NCI-H748 treated with DMSO at 0.1 percent for 48 hours (cell line): ENCODE measurements around the gene ICAM1.

Source experiments
- DNase-seq: peaks from one replicate; lab custom pipeline; 2025; lab: John Stamatoyannopoulos, UW

The ICAM1 gene

DNA sequence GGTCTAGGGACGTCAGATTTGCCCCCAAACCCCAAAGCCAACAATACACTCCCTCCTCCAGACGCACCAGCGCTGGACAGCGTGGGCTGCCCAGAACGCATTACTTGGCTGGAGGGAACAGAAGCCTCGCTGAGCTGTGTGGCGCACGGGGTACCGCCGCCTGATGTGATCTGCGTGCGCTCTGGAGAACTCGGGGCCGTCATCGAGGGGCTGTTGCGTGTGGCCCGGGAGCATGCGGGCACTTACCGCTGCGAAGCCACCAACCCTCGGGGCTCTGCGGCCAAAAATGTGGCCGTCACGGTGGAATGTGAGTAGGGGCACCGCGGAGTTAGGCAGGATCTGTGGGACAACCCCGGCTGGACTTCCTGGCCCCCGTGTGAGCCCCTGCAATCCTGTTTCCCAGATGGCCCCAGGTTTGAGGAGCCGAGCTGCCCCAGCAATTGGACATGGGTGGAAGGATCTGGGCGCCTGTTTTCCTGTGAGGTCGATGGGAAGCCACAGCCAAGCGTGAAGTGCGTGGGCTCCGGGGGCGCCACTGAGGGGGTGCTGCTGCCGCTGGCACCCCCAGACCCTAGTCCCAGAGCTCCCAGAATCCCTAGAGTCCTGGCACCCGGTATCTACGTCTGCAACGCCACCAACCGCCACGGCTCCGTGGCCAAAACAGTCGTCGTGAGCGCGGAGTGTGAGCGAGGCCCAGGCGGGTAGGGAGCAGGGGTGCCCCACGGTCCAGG is 22.9 kb downstream of the ICAM1 start:
- DNase-seq, result no peak

DNA sequence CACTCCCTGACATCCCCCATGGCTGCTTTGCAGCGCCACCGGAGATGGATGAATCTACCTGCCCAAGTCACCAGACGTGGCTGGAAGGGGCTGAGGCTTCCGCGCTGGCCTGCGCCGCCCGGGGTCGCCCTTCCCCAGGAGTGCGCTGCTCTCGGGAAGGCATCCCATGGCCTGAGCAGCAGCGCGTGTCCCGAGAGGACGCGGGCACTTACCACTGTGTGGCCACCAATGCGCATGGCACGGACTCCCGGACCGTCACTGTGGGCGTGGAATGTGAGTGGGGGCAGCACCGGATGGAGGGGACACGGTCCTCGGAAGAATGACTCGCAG is 23.4 kb downstream of the ICAM1 start:
- no peak for DNase-seq

DNA sequence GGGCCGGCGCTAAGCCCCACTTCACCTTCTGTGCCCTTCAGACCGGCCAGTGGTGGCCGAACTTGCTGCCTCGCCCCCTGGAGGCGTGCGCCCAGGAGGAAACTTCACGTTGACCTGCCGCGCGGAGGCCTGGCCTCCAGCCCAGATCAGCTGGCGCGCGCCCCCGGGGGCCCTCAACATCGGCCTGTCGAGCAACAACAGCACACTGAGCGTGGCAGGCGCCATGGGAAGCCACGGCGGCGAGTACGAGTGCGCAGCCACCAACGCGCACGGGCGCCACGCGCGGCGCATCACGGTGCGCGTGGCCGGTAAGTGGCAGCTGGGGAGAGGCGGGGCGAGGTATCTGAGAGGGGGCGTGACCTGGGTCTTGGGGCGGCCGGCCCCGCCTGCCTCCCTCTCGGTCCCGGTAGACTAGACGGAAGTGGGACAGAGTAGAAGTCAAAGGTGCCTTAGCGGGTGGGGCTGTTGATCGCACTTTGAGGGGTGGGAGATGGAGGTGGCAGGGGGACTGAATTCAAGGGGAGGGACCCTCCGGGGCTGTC is 24.5 kb downstream of the ICAM1 start:
- DNase-seq, result no peak

DNA sequence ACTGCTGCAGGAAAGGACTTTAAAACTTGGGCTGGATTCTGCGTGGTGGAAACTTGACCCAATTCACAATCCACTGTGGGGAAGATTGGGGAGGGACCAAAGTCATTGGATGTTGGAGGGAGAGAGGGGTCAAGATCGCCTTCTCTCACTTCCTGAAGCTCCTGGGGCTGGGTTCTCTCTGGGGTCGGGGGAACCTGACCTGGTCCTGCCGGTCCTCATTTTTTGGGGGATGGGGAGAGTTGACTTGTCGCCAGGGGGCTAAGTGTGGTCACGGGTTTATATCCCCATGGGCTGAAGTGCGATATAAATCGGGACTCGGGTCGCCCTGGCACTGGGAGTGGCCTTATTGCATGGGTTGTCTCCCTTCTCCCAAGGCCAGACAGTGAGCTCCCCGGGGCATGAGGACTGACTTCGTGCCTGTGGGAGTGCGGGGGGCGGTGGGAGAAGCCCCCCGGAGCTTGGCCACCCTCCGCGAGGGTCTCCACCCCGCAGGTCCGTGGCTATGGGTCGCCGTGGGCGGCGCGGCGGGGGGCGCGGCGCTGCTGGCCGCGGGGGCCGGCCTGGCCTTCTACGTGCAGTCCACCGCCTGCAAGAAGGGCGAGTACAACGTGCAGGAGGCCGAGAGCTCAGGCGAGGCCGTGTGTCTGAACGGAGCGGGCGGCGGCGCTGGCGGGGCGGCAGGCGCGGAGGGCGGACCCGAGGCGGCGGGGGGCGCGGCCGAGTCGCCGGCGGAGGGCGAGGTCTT is 25.1 kb downstream of the ICAM1 start:
- DNase-seq, result no peak

DNA sequence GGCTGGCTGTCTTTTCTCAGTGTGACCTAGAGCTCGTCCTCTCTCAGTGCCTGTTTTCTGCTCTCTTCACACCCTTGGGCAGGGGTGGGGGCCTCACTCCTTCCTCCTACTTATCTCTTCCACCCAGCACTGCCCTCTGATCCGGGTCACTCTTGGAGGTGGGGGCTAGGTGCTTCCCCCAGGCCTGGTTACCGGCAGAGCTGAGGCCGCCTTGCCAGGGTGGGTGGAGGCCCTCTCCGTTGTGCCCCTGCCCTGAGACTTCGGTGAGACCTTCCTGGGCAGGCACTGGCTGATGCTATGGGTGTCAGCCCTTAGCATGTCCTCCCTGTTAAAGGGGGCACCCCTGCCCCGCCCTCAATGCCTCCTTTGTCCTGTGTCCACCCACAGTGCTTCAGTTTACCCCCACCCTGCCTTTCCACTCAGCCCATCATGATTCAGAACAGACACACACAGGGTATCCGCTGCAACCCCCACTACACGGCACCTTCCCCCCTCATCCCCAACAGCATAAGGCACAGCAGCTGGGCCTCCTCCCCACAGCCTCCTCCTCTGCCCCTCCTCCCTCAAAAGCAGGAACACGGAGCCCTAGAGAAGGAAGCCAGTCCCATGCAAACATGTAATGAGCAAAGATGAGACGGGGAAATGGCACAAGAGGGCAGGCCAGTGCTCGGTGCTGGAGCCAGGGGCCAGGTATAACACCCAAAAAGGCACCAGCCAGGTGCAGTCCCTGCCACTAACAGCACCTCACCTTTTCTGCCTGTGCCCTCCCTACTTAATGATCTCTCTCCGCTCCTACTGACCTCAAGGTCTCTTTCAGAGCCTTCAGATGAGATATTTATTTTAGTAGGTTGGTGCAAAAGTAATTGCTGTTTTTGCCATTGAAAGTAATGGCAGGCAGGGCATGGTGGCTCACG is 28.9 kb downstream of the ICAM1 start:
- DNase-seq, result no peak

DNA sequence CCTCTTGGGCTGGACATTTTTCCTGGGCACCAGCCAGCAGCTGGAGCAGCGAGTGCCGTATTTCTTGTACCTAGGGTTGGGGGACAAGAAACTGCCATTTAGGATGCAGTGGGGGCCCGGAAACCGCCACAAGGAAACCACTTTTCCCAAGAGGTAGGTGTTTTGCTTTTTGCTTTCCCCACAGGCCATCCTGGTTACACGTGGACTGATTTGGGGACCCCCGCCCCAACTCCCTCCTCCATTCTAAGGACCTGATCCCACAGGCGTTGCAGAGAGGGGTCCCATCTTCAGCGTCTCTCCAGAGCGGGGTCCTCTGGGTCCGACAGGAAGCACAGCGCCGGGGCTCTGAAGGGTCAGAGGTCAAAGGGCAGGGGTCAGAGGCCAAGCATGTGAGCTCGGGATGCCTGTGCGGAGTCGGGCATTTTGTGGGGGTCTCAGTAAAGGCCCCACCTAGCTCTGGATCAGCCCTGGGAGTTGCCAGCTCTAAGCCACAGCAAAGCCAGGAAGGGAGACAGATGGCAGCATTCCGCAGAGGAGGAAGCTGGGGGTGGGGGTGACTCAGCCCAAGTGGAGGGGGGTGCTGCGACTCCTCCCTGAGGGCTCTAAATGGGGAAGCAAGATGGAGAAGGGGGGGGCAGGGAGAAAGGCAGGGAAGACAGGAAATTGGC is 34.4 kb downstream of the ICAM1 start:
- DNase-seq, result no peak

DNA sequence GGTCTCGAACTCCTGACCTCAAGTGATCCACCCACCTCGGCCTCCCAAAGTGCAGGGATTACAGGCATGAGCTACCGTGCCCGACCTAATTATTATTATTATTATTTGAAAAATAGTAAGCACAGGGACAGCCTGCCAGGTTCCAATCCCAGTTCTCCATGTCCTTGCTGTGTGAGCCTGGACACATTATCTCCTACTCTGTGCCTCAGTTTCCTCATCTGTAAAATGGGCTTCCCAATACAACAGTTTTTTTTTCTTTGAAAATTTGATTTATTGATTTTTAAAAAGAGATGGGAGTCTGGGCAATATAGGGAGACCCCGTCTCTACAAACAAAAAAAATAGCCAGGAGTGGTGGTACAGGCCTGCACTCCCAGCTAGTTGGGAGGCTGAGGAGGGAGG is 35.4 kb downstream of the ICAM1 start:
- no peak for DNase-seq

DNA sequence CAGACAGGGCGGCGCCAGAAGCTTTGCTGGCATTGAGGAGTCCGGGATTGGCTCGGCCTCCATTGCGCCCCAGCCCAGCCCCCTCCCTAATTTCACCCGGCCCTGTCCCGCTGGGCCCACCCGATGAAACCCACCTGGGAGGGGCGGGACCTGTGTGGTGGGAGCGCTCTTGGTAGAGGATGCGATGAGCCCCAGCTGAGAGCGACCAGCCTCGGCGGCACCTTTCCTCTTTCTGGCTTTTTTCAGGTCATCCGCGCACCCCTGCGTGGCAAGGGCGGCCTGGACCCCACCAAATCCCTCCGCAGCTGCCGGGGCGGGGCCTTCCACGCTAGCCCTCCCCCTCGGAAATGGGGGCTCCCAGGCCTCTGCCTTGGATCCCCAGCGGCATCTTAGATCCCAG is 38.5 kb downstream of the ICAM1 start, which contains the start of gene ZGLP1:
Gene ZGLP1, minus strand, starts transcription at position 393 of the 400 bp plus-strand sequence.
- no peak for DNase-seq

DNA sequence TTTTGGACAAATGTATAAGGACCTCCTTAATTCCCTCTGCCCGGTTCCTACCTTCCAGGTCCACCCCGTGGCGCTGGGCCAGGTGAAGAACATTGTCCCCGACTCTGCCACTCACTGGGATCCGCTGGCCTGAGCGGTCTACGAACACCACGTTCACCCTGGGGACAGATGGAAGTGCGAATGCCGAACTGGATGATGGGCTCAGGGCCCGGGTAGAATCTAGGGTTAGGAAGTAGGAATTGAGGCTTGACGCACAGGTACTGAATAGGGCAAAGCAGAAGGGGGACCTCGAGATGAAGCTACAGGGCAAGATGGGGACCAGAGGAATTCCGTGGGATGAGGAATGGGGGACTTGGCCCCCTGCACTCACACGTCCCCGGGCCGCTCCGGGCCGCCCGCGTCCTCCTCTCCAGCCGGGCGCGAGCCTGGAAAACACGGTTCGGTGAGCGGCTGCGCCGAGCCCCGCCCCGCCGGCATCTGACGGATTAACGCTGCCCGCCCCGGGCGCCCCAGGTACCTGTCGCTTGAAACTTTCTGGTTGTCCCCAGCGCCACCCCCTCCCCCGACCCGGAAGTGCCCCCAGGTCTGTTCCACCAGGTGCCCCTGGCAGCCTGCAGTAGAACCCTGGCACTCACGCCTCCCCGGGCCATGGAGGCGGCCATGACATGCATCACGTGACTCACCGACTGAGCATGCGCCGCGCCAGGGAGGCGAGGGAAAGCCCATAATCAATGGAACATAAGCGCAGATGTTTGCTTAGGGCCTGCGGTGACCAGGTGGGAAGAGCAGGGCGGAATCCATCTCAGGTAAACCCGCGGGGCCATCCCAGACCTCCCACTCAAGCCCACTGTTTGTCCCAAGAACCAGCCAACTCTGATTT is 44.7 kb downstream of the ICAM1 start, which contains the start of gene FDX2:
Gene FDX2, minus strand, starts transcription at position 681 of the 880 bp plus-strand sequence. Its CDS starts 19 bp downstream, at position 662.
- peak; percentile 61 for DNase-seq

DNA sequence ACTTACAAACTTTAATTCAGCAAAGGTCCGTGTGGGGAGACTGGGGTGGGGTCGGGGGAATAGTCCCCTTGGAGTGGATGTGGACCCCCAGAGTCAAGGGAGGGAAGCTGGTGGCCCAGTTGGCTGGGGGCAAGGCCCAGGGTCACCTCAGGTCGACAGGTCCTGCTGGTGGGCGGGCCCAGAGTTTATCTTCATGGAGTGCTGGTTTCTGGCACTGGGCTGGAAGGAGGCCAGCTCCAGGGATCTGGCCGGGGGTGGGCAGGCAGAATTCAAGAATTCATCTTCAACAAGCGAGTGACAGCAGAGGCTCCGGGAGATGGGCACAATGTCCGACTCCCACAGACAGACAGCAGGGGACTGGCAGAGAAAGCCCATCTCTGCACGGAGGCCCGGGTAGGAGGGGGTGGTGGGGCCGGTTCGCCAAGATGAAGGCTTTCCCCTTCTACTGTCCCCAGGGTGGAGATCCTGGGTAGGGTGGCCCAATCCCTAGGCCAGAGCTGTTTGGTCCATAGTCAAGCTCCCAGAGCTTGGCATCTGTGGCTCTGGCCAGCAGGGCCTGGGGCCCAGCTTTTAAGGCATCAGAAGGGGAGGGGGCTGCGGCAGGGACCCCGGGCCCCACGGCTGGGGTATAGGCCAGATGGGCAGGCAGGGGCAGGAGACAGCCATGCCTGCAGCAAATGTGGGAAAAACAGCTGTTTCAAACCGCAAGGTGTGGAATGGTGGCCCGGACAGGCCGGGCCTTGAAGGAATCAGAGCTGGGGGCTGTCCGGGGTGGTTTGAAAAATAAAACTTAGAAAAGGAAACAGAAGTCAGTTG is 45.5 kb downstream of the ICAM1 start:
- no peak for DNase-seq

DNA sequence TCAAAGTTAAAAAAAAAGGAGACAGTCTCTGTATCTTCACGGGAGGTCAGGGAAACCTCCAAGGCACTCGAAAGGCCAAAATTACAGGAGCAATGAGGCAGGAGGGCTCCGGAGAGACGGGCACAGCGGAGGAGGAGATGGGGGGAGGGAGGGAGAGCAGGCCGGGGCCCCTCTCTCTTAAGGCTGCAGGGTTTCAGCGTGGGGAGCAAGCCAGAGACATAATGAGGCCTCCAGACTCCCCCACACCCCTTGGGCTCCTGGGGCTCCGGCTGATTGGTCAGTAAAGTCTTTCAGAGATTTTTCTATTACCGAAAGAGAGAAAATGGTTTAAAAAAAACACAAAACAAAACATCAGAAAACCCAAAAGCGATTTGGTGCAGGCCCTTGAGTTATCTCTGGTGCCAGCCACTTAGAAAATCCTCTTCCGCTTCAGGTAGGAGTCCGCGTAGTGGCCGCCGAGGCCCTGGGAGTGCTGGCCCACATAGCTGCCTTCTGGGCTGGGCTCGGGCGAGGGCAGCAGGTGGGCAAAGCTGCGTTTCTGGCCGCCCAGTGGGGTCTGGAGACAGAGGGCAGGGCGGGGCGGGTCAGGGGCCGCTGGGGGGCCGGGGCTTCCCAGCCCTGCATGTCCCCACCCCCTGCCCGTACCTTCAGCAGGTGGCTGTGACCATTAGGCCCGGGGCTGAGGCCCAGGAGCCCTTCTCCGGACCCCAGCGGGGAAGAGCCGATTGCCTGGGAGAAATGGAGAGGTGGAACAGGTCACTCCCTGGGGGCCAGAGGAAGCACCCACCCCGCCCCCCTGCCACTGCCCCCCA is 46.3 kb downstream of the ICAM1 start:
- DNase-seq, result no peak

DNA sequence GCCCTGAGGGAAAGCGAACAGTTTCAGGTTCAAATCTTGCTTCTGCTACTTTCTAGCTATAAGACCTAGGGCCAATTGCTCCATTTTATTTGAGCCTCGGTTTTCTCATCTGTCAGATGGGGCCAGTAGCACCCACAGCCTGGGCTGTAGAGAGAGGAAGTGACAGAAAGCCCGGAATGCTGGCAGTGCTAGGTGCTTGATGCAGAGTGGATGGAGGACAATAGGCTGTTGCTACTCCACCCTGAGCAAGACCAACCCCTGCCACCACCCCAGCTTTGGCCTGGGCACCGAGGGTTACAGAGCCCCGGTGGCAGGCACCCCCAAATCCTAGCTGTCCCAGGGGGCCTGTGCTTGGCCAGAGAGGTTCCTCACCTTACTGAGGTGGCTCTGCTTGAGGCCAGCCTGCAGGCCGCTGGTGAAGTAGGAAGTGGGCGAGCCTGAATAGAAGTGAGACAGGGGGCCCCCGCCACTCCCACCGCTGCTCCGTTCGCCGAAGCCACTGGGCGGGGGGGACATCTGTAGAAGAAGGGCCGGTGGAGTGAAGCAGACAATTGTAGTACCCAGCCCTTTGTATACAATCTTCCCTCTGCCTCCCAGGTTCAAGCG is 47.0 kb downstream of the ICAM1 start:
- no peak for DNase-seq

DNA sequence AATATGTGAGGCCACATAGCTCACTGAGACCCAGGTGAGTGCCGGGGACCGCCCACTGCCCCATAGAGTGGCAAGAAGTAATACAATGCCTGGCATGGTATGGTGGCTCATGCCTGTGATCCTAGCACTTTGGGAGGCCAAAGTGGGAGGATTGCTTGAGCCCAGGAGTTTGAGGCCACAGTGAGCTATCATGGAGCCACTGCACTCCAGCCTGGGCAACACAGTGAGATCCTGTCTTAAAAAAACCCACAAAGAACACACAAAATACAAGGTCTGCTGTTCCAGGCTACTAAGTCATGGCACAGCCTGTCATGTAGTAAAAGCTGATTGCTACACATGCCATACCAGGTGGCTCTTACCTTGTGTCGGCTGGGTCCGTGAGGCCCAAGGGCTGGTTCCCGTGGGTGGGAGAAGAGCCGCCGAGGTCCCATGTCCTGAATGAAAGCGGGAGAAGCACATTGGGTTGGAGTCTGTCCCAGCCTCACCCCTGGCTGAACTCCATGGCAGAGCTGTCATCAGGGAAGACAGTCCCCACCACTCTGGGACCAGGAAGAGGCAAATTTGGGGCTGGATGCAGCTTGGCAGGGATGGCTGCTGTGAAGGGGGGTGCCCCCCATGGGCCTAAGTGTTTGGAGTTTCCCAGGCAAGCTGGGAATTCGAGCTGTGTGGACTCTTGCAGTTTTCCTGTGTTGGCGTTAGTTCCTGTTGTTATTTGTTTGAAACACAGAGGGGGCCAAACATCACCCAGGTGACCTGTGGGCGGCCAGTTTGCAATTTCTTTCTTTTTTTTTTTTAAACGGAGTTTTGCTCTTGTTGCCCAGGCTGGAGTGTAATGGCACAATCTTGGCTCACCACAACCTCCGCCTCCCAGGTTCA is 48.1 kb downstream of the ICAM1 start:
- DNase-seq, result no peak

DNA sequence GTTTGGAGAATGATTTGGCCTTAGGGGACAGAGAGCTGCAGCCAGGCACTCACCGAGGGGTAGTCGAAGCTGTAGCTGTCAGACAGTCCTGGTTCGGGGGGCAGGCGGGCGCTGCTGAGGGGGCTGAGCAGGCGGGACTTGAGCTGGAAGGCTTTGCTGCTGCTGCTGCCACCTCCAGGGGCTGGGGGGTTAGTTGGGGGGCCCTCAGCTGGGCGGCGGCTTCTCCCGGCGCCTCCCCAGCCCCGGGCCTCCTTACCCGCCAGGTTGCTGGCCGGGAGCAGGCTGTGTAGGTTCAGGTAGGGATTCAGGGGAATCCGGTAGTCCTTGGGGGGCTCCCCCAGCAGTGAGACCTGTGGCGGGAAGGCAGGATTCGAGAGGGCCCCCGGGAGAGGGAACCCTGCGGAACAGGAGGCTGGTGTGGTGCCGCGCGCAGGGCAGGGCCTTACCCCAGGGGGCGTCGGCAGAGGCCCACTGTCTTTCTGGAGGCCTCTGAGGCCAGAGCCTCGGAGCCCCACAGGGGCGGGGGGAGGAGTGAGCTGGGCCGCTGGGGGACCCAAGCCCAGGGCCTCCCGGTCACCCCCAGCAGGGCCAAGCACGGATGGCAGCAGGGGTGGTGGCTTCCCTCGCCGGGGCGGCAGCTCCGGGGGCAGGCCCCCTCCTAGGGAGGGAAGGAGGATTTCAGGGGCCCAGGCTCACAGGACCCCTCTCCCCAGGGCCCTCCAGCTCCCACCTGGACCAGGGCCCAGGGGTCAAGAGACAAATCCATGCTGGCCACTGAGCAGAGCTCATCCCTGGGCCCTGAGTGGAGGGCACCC is 49.9 kb downstream of the ICAM1 start:
- no peak for DNase-seq

DNA sequence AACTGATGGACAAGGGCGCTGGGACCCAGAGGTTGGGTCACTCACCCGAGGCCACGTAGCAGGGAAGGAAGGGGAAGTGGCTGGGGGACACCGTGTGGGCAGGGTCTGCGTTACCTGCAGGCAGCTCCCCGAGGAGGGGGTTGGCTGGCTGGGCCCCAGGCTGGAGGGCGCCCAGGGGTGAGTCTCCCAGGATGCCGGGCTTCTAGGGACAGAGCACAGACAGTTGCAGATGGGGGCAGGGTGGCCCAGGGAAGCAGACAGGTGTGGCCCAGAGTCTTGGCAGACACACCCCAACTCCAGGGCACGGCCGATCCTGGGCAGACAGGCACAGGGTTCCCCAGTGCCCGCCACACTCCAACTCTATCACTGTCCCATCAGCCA is 50.5 kb downstream of the ICAM1 start:
- no peak for DNase-seq
